ENCODE results near the gene PTPN13. TPM values are rescaled to one million over a fixed set of nuclear protein-coding genes. Genes with fewer than 3 reads are reported as not detected.

The PTPN13 gene
- total RNA-seq, 4 donors from 2014 or later = 7.9 to 13.7 (median 9.4) TPM

GRCh38 chr4:86660401-86660800 is 66.3 kb downstream of the PTPN13 start:
- H3K4me3 ChIP-seq = no peak overlapping the region
- no peak overlapping the region for H3K27ac ChIP-seq (replicated peaks in 1 of 4)
- TF ChIP-seq POLR2AphosphoS5 (IDR thresholded peaks at IDR 0.05) (no peak), EP300 (IDR thresholded peaks at IDR 0.05) (no peak), POLR2A (IDR thresholded peaks at IDR 0.05; ENCODE audit: low read depth) (no peak)
- H3K4me1 ChIP-seq = no peaks in the 10 kb centered on the region
- intact Hi-C loops (cut with DNase I) = no loop called here
- H3K27me3 ChIP-seq = no peaks in the 10 kb centered on the region
- 90% methylated on average over 2 of the region's 2 CpGs for WGBS
- no peak for DNase-seq (ENCODE audit: extremely low spot score)
- no peaks in the 10 kb centered on the region for H3K9me3 ChIP-seq
- H3K36me3 ChIP-seq = peaks cover 0 to 3% (median 0%) of the 10 kb centered on the region in 4 donors

- TF ChIP-seq EP300 (IDR thresholded peaks at IDR 0.05) (no peak), POLR2AphosphoS5 (IDR thresholded peaks at IDR 0.05) (no peak), POLR2A (IDR thresholded peaks at IDR 0.05; ENCODE audit: low read depth) (no peak), CTCF (IDR thresholded peaks at IDR 0.05) (no peak)
- Histone ChIP-seq H3K4me1 (no peaks in the 10 kb centered on the region), H3K27ac (replicated peaks in 1 of 4) (no peak overlapping the region), H3K4me3 (no peak overlapping the region), H3K9me3 (no peaks in the 10 kb centered on the region), H3K27me3 (no peaks in the 10 kb centered on the region), H3K36me3 (peaks cover 0 to 3% (median 0%) of the 10 kb centered on the region in 4 donors)
- no peak for DNase-seq (ENCODE audit: extremely low spot score)
- intact Hi-C loops (cut with DNase I) = no loop called here
These were observed 66.9 kb downstream of the PTPN13 start for GRCh38 chr4:86661006-86661405.

GRCh38 chr4:86661418-86661817 is 67.3 kb downstream of the PTPN13 start:
- intact Hi-C loops (cut with DNase I) = no loop called here
- DNase-seq (ENCODE audit: extremely low spot score) = no peak
- Histone ChIP-seq H3K36me3 (peaks cover 0 to 3% (median 0%) of the 10 kb centered on the region in 4 donors), H3K27ac (replicated peaks in 1 of 4) (no peak overlapping the region), H3K4me1 (no peaks in the 10 kb centered on the region), H3K4me3 (no peak overlapping the region), H3K9me3 (no peaks in the 10 kb centered on the region), H3K27me3 (no peaks in the 10 kb centered on the region)
- TF ChIP-seq CTCF (IDR thresholded peaks at IDR 0.05) (no peak), EP300 (IDR thresholded peaks at IDR 0.05) (no peak)
- 88% methylated on average over 1 of the region's 1 CpG for WGBS

- no peaks in the 10 kb centered on the region for H3K4me1 ChIP-seq
- no peak overlapping the region for H3K27ac ChIP-seq (replicated peaks in 1 of 4)
- intact Hi-C loops (cut with DNase I) = no loop called here
- TF ChIP-seq POLR2A (IDR thresholded peaks at IDR 0.05; ENCODE audit: low read depth) (no peak), CTCF (IDR thresholded peaks at IDR 0.05) (no peak), POLR2AphosphoS5 (IDR thresholded peaks at IDR 0.05) (no peak), EP300 (IDR thresholded peaks at IDR 0.05) (no peak)
- H3K9me3 ChIP-seq = no peaks in the 10 kb centered on the region
- no peaks in the 10 kb centered on the region for H3K27me3 ChIP-seq
- DNase-seq (ENCODE audit: extremely low spot score) = no peak
- 100% methylated on average over 1 of the region's 1 CpG for WGBS
- H3K36me3 ChIP-seq = no peaks in the 10 kb centered on the region
- H3K4me3 ChIP-seq = no peak overlapping the region
These were observed 70.8 kb downstream of the PTPN13 start for GRCh38 chr4:86664959-86665358.

- 97% methylated on average over 1 of the region's 1 CpG for WGBS
- no peaks in the 10 kb centered on the region for H3K4me1 ChIP-seq
- TF ChIP-seq POLR2AphosphoS5 (IDR thresholded peaks at IDR 0.05) (no peak), EP300 (IDR thresholded peaks at IDR 0.05) (no peak), POLR2A (IDR thresholded peaks at IDR 0.05; ENCODE audit: low read depth) (no peak)
- no peak overlapping the region for H3K27ac ChIP-seq (replicated peaks in 1 of 4)
- no peak overlapping the region for H3K4me3 ChIP-seq
- no peaks in the 10 kb centered on the region for H3K27me3 ChIP-seq
- DNase-seq (ENCODE audit: extremely low spot score) = no peak
- H3K36me3 ChIP-seq = no peaks in the 10 kb centered on the region
- H3K9me3 ChIP-seq = no peaks in the 10 kb centered on the region
- intact Hi-C loops (cut with DNase I) = no loop called here
These were observed 76.2 kb downstream of the PTPN13 start for GRCh38 chr4:86670298-86670697.

GRCh38 chr4:86670756-86671155 is 76.6 kb downstream of the PTPN13 start:
- Histone ChIP-seq H3K4me1 (no peaks in the 10 kb centered on the region), H3K27me3 (no peaks in the 10 kb centered on the region), H3K4me3 (no peak overlapping the region), H3K9me3 (no peaks in the 10 kb centered on the region), H3K36me3 (no peaks in the 10 kb centered on the region), H3K27ac (replicated peaks in 1 of 4) (no peak overlapping the region)
- intact Hi-C loops (cut with DNase I) = no loop called here
- 96% methylated on average over 2 of the region's 2 CpGs for WGBS
- TF ChIP-seq POLR2A (IDR thresholded peaks at IDR 0.05; ENCODE audit: low read depth) (no peak), EP300 (IDR thresholded peaks at IDR 0.05) (no peak), CTCF (IDR thresholded peaks at IDR 0.05) (no peak)
- no peak for DNase-seq (ENCODE audit: extremely low spot score)

Measured in esophagus muscularis mucosa (tissue), 4 donors.